Measurements from ENCODE around the gene SCYGR7.

DNA sequence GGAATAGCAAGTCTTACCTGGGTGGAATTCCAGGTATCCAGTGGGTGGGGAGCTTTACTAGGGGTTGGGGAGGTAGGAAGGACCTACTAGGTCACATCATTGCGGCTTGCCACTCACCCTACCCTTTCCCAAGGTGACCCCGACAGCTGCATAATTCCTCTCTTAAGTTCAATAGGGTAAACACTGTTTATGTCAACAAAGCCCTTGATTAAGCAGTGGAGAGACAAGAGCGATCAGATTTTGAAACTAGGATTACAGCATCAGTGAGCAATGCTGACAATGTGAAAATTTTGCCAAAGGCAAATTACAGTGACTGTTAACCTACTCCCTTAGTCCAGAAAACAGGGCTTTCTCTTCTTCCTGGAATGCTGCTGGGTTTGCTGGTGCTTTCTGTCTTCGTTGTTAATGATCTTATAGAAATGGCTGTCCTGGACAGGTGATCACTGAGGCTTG is 24.8 kb upstream of the SCYGR7 start:
- TF ChIP-seq, protein P1, sequence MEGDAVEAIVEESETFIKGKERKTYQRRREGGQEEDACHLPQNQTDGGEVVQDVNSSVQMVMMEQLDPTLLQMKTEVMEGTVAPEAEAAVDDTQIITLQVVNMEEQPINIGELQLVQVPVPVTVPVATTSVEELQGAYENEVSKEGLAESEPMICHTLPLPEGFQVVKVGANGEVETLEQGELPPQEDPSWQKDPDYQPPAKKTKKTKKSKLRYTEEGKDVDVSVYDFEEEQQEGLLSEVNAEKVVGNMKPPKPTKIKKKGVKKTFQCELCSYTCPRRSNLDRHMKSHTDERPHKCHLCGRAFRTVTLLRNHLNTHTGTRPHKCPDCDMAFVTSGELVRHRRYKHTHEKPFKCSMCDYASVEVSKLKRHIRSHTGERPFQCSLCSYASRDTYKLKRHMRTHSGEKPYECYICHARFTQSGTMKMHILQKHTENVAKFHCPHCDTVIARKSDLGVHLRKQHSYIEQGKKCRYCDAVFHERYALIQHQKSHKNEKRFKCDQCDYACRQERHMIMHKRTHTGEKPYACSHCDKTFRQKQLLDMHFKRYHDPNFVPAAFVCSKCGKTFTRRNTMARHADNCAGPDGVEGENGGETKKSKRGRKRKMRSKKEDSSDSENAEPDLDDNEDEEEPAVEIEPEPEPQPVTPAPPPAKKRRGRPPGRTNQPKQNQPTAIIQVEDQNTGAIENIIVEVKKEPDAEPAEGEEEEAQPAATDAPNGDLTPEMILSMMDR (IDR thresholded peaks at IDR 0.05) = no peak
- no peak for TF ChIP-seq EZH2 (IDR thresholded peaks at IDR 0.05; ENCODE audit: borderline replicate concordance, insufficient read depth, low read depth, low read length, poor library complexity, severe bottlenecking)

All from B cell (primary cell).